HG03378 (cell line): ENCODE results near the gene PLXDC1.

Experiments used
- ATAC-seq: cut with Tn5 transposase; IDR thresholded peaks from one replicate; pipeline ENCODE4 v1.9.1; 2021; ENCODE audit warnings: mild to moderate bottlenecking, moderate library complexity; ENCODE audit not compliant: unreplicated experiment

Gene PLXDC1

GRCh38 chr17:39151150-39151942 is at the start of gene PLXDC1:
TSS of gene PLXDC1 (minus strand) at chr17:39151637. CDS start at chr17:39151437, 200 bp downstream.
- no peak for ATAC-seq

GRCh38 chr17:39200957-39201510 is 49.6 kb upstream of the PLXDC1 start:
- ATAC-seq, result no peak

- peak; percentile 43 for ATAC-seq
These were observed 48.8 kb upstream of the PLXDC1 start, which contains the start of gene RPL19 for GRCh38 chr17:39200070-39200879. TSS of gene RPL19 (plus strand) at chr17:39200283. CDS start at chr17:39200345, 62 bp downstream.

GRCh38 chr17:39199820-39200069 is 48.3 kb upstream of the PLXDC1 start:
- ATAC-seq, result peak; percentile 66

- ATAC-seq, result no peak
These were observed 46.7 kb upstream of the PLXDC1 start for GRCh38 chr17:39198186-39198566.

GRCh38 chr17:39197380-39198185 is 46.1 kb upstream of the PLXDC1 start, which contains the start of gene CACNB1:
TSS of gene CACNB1 (minus strand) at chr17:39197669. CDS start at chr17:39197495, 174 bp downstream.
- no peak for ATAC-seq

GRCh38 chr17:39196808-39197291 is 45.4 kb upstream of the PLXDC1 start:
- no peak for ATAC-seq

- no peak for ATAC-seq
These were observed 44.9 kb upstream of the PLXDC1 start for GRCh38 chr17:39196241-39196807.

- ATAC-seq, result no peak
These were observed 44.2 kb upstream of the PLXDC1 start for GRCh38 chr17:39195568-39196160.

- no peak for ATAC-seq
These were observed 43.6 kb upstream of the PLXDC1 start for GRCh38 chr17:39194985-39195524.

GRCh38 chr17:39194089-39194984 is 42.9 kb upstream of the PLXDC1 start:
- no peak for ATAC-seq

GRCh38 chr17:39193346-39193745 is 41.9 kb upstream of the PLXDC1 start:
- no peak for ATAC-seq

- no peak for ATAC-seq
These were observed 41.5 kb upstream of the PLXDC1 start for GRCh38 chr17:39192901-39193300.

GRCh38 chr17:39191750-39192510 is 40.5 kb upstream of the PLXDC1 start:
- ATAC-seq, result no peak

GRCh38 chr17:39187152-39187830 is 35.9 kb upstream of the PLXDC1 start:
- no peak for ATAC-seq

GRCh38 chr17:39186481-39187002 is 35.1 kb upstream of the PLXDC1 start:
- no peak for ATAC-seq

GRCh38 chr17:39183720-39184119 is 32.3 kb upstream of the PLXDC1 start:
- ATAC-seq, result no peak
